GM21529 (cell line): ENCODE measurements around the gene SPSB3.
"Not testable (repeated sequence)": the region's sequence is repeated elsewhere in the genome, so short reads cannot be mapped to it uniquely, and the experiment has no call there.

ENCODE experiments used
- ATAC-seq: cut with Tn5 transposase; IDR thresholded peaks from one replicate; pipeline ENCODE4 v1.9.1; 2021; ENCODE audit not compliant: unreplicated experiment

The SPSB3 gene

DNA sequence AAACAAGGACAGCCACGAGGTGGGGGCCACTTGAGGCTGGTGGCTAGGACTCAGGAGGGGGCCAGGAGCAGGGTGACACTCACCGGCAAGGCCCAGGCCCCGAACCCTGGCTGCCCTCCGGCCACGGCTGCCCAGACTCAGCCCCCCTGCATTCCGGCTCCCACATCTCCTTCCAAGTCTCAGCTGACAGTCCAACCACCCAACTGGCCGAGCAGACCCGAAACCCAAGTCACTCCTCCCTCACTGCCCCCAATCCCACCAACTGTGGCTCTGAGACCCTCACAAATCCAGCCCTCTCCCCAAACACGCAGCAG, 34.9 kb upstream of the SPSB3 start:
- ATAC-seq: no peak

DNA sequence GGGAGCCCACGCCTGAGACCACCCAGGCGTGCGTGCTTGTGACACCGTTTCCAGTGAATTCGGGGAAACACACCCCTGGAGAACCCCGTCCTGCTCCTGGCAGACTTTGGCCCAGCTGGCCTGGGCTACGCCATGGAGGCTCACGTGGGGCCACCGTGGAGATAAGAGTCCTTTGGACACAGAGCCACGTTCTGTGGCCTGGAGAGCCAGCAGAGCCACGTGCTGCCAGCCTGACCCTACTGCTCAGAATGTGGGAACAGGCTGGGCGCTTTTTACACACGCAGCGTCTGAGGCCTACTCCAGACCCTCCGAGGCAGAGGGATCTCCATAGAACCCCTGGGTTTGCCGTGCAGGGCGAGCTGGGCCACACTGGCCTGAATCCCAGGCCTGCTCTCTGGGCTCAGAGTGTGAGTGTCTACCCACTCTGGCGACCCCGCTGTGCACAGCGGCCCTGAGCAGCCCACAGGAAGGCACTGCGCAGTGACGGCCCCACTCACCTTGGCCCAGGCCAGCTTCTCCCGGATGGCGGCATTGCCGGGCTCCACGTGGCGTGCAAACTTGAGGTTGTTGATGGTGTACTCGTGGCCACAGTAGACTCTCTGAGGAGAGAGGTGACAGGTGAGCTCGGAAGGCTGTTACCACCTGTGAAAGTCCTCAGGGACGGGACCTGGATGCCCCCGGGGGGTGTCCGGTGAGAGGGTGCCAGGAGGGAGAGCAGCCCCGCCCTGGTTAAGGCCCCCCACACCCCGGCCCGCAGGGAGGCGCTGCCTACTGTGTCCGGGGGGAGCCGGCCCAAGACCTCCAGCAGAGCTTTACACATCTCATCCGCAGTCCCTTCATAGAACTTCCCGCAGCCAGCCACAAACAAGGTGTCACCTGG, 34.3 kb upstream of the SPSB3 start:
- ATAC-seq: no peak

- ATAC-seq: no peak
Measured at GRCh38 chr16:1815461-1815860, 33.1 kb upstream of the SPSB3 start.

- ATAC-seq: no peak
Measured at GRCh38 chr16:1812732-1813163, 30.4 kb upstream of the SPSB3 start.

GRCh38 chr16:1810536-1810935, 28.2 kb upstream of the SPSB3 start:
- ATAC-seq: no peak

DNA sequence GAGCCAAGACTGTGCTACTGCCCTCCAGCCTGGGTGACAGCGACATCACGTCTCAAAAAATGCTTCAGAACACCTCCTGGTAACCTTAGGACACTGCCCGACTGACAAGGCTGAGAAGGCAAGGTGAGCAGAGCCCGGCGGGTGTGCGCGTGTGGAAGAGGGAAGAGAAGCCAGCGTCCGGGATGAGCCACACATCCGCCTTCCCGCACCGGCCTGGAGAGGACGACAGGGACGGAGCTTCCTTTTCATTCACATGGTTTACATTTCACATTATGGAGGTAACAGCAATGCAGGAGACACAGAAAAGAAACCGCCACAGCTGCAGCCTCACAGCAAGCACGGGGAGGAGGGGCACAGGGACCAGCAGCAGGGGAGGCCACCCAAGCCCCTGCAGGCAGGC, 27.7 kb upstream of the SPSB3 start:
- no peak for ATAC-seq

DNA sequence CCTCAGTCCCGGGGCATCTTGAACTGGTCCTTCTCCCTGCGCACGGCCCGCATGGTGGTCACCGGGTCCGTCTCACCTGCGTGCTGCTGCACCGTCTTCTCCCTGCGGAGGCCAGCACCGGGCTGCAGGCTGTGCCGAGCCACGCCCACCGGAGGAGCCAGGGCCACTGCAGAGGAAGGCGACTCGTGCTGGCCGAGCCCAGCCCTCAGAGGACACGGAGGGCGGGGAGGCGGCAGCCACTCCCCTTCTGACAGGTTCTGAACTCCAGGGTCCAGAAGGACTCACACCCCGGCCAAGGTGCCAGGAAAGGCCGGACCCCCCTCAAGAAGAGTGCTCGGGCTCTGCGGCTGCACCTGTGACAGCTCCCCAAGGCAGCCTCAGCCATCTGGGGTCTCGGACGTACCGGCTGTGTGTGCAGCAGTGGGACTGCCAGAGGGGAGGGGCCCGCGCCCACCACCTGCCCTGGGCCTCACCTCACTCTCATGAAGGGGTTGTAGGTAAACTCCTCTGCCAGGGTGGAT, 27.0 kb upstream of the SPSB3 start:
- ATAC-seq: no peak

DNA sequence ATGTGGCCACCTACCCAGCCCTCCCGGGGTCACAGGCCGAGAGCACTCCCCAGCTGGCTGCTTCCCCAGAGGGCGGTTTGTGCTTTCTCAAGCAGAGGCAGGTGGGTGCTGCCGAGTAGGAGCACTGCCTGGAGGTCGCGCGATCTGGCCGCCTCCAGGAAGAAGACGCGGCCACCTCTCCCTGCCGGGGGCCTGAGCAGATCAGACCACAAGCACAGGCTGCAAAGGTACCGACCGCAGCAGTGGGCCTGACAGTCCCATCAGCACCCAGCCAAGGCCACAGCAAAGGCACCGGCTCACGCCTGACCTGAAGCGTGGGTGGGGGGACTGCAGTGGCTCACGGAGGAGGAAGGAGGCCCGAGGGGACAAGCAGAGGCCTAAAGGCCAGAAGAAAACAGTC, 26.3 kb upstream of the SPSB3 start:
- ATAC-seq: no peak

- no peak for ATAC-seq
Measured at GRCh38 chr16:1807626-1808025, 25.3 kb upstream of the SPSB3 start.

- ATAC-seq: no peak
Measured at GRCh38 chr16:1800701-1801100, 18.3 kb upstream of the SPSB3 start.

GRCh38 chr16:1799263-1799662, 16.9 kb upstream of the SPSB3 start:
- ATAC-seq: not testable (repeated sequence)

DNA sequence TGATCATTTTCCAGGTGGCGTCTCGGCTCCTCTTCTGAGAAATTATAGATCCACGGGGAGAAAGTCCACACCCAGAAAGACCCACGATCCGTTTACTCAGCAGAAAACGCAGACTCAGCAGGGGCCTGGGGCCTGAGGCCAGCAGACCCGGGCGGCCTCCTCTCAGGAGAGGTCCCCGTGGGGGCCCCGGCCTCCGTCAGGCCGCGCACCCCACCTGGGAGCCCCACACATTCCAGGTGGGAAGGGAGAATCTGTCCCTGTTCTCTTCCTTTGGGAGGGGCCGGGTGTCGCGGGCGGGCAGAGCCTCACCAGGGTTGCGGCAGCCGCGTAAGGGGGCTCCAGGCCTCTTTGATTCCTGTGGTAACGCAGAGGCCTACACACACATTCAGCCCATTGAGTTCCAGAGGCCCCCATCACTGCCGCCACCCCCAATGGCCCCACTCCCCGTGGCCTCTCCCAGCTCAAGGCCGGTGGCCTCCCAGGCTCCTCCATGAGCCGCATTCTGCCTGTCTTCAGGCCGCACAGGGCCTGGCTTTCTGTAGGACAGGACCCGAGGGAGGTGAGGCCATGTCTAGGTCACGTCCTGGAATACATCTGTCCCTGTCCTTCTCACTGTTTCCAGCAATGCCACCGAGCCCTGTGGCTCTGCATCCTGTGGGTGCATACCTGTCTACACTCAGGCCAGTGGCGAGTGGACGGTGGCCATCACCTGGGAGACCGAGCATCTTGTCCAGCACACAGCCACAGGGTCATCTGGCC, 12.7 kb upstream of the SPSB3 start:
- no peak for ATAC-seq

DNA sequence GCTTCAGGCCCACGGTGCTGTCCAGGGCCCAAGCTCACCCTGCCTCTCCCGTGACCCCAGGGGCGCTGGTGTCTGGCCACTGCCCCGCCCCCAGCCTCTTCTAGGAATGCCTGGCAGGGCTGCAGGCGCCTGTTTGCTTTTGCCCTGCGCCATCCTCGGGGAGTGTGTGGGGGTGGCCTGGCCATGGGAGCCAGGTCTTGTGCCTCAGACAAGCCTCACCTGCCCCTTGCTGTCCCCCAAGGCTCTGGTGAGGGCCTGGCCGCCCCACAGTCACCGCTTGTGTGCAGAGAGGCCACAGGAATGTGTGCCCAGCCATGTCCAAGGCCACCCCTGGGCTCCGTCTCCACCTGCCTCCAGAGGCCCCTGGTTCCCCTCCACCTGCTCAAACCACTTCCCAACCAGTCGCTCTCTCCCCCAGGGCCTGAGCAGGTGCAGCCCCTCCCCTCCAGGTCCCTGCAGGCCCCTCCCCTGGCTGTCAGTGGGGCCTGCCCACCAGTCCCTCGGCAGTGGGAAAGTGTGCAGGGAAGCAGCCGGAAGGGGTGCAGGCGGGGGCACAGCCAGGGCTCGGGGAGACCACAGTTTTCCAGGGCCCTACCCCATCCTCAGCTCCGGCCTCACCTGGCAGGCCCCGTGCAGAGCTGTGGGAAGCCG, 12.0 kb upstream of the SPSB3 start:
- no peak for ATAC-seq

GRCh38 chr16:1793578-1794220, 11.3 kb upstream of the SPSB3 start, which contains the start of gene IGFALS:
Gene IGFALS, minus strand, starts transcription at chr16:1793705. Its CDS starts 53 bp downstream, at chr16:1793652.
- ATAC-seq: no peak

- ATAC-seq: no peak
Measured at GRCh38 chr16:1792836-1793577, 10.6 kb upstream of the SPSB3 start.

DNA sequence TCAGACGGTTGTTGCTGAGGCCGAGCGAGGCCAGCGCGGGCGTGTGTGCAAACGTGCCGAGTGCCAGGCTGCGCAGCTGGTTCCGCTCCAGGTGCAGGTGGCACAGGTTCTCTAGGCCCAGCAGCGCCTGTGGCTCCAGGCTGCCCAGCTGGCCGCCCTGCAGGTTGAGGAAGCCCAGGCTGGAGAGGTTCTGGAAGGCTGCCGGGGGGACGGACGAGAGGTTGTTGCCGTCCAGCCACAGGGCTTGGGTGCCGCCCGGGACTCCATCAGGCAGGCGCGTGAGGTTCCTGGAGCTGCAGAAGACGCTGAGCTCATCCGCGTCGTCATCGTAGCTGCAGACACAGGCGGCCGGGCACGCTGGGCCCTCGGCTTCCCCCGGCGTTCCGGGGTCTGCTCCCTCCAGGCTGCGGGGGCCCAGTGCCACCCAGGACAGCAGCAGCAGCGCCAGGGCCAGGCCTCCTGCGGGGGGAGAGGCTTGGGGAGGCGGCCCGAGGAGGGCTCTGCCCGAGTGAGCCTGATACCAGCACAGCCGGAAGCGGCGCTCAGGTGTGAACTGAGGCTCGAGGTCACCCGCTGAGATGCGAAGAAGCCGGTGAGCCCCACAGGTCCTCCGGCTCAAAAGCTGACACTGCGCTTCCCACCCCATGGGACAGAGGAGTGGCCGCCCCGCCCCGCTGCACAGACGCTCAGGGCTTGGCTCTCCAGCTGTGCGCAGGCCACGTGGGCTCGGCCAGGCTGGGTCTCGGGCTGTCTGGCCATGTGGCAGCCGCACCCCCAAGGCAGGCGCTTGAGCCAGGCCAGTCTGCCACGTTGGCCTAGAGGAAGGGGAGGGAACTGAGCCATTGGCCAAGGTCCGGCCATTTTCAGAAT, 9.8 kb upstream of the SPSB3 start:
- no peak for ATAC-seq

GRCh38 chr16:1791256-1791942, 9.0 kb upstream of the SPSB3 start:
- no peak for ATAC-seq

DNA sequence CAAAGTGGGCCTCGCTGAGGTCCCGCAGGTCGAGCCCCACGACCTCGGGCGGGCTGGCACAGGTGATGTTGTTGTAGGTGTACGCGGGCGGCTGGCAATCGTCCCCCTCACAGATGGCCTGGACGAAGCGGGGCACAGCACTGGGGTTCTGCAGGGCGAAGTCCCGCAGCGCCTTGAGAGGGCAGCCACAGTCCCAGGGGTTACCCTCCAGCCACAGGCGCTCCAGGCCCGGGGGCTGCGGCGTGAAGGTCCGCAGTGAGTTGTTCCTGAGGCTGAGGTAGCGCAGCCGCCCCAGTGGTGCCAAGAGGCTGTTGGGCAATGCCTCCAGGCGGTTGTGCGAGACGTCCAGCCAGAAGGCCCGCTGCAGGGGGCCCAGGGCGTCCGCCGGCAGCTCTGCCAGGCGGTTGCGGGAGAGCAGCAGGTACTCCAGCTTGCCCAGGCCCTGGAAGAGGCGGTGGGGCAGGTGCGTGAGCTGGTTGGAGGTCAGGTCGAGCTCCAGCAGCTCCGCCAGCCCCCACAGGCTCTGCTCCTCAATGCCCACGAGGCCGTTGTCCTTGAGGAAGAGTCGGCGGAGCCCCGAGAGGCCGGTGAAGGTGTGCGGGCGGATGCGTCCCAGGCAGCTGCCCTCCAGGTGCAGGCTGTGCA, 8.4 kb upstream of the SPSB3 start:
- ATAC-seq: no peak
